Spleen (tissue), 7 donors: ENCODE results near the gene ABCC1.

Experiments used
- CTCF ChIP-seq, 11 experiments: fragments of 200-600 bp in 7 of 11; fragments of 450-650 bp in 4 of 11; sonication (generic) in 4 of 11; IDR thresholded peaks in 8 of 11; conservative IDR thresholded peaks in 3 of 11; 1 replicate in 7 of 11; 2 replicates in 4 of 11; pipeline versions ENCODE4 v1.4.0 to v1.8.0; 2016 to 2021; ENCODE audit warnings: antibody characterized with exemption in 11 of 11, inconsistent platforms in 4 of 11, mild to moderate bottlenecking in 1 of 11
- POLR2A ChIP-seq, 3 donors: fragments of 450-650 bp; IDR thresholded peaks; one replicate each; pipeline ENCODE4 v1.5.1; 2017; ENCODE audit warnings: antibody characterized with exemption in 3 of 3, mild to moderate bottlenecking in 1 of 3
- POLR2AphosphoS5 ChIP-seq, 3 donors: sonication (generic); formaldehyde crosslinking; IDR thresholded peaks; one replicate each; pipeline ENCODE4 v1.5.1; 2017; ENCODE audit warnings: antibody characterized with exemption in 3 of 3
- donor health status: DM: no; HTN: no; CAD: no; lungs with moderate emphysema.
- donor health status: DM: no; HTN: no; CAD: no.
- donor health status: DM: no; HTN: no; CAD: no.

- TF ChIP-seq CTCF (IDR thresholded peaks at IDR 0.05 in 8 of 11, conservative IDR thresholded peaks at IDR 0.05 in 3 of 11) (no peak), POLR2A (IDR thresholded peaks at IDR 0.05) (no peak), POLR2AphosphoS5 (IDR thresholded peaks at IDR 0.05) (no peak)
Measured at GRCh38 chr16:15946257-15947044, 3.0 kb upstream of the ABCC1 start.
